GM13976 (cell line): Measurements from ENCODE around the gene TBX10.

Source experiments
- DNase-seq: peaks from one replicate; pipeline ENCODE4 v3.0.0; 2012; ENCODE audit warnings: low spot score
- in situ Hi-C: fragments of 300-500 bp; cut with MboI; formaldehyde crosslinking; loops from one replicate; pipeline ENCODE4 v1.12.0; 2022; ENCODE audit warnings: low sequenced_read_pairs, mixed read lengths, inconsistent platforms; ENCODE audit not compliant: unreplicated experiment
- TF ChIP-seq, protein P1 (sequence below): IDR thresholded peaks from 2 replicates; pipeline ENCODE4 v1.5.1; 2012; ENCODE audit warnings: borderline replicate concordance, mild to moderate bottlenecking; ENCODE audit not compliant: insufficient read depth; ENCODE audit errors: extremely low read depth, missing control alignments, control extremely low read depth

Gene TBX10

GRCh38 chr11:67644042-67644441, 4.5 kb upstream of the TBX10 start:
- in situ Hi-C loops: no loop called here
- TF ChIP-seq, protein P1, sequence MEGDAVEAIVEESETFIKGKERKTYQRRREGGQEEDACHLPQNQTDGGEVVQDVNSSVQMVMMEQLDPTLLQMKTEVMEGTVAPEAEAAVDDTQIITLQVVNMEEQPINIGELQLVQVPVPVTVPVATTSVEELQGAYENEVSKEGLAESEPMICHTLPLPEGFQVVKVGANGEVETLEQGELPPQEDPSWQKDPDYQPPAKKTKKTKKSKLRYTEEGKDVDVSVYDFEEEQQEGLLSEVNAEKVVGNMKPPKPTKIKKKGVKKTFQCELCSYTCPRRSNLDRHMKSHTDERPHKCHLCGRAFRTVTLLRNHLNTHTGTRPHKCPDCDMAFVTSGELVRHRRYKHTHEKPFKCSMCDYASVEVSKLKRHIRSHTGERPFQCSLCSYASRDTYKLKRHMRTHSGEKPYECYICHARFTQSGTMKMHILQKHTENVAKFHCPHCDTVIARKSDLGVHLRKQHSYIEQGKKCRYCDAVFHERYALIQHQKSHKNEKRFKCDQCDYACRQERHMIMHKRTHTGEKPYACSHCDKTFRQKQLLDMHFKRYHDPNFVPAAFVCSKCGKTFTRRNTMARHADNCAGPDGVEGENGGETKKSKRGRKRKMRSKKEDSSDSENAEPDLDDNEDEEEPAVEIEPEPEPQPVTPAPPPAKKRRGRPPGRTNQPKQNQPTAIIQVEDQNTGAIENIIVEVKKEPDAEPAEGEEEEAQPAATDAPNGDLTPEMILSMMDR: no peak
- no peak for DNase-seq

DNA sequence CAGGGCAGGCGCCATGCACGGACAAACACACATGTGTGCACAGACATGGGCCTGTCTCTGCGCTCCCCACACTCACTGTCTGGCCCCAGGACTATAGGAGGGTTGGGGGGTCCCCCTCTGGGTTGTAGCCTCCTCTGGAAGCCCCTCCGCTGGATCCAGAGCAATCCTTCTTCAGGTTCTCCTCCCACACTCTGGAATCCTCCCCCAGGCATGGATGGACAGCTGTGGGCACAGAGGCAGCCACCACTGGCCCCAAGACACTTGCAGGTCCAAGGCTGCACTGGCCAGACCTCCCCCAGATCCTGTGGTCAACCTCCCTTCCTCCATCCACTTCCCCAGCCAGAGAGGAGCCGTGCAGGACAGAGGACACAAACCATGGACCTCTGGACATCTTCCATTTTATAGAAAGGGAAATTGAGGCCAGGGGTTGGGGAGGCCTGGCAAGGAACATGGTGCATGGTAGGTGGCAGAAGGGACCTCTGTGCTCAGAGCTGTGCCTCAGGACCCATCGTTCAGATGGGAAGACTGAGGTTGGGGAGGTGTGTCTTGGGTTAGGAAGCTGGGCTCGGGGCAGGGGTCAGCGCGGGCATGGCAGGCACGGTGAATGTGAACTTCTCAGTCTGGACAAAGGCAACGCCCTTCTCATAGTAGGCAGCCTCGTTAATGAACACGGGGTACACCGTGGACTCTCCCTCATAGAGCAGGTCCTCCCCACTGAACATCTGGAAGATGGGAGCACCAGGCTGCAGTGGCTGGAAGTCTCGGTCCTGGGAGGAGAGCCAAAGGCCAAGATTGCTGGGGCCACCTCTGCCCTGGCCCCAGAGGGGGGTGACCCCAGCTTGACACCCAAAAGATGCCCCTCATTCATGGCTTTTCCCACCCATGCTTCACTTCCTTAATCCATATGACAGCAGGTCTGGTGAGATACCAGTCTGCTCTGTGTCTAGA, 2.9 kb upstream of the TBX10 start:
- TF ChIP-seq, protein P1: no peak
- DNase-seq: no peak
- in situ Hi-C loops: no loop called here

GRCh38 chr11:67641338-67642172, 2.0 kb upstream of the TBX10 start:
- in situ Hi-C loops: no loop called here
- DNase-seq: no peak
- TF ChIP-seq, protein P1: no peak

DNA sequence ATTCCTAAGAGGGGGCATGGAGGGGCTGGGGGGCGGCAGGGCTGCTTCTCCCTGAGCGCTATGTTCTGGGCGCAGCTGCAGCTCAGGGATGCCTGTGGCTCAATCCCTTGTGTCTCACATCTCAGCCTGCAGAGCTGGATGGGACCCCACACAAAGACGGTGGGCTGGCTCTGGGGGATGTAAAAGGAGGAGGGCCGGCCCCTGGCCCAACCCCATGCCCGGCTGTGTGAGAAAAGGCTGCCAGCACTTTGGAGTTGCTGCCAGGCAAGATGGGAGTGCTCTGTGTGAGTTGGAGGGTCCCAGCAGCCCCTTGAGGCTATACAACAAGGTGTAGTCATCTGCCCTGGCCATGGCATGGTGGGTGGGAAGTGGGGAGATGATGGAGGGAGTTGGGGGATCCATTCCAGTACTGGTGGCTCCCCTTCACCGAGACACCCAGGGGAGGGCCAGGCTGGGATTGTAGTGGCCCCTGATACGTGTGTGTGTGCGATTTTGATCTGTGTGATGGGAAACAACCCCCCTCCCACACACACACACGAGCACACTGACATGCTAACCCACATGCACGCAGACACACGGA, 1.3 kb upstream of the TBX10 start:
- in situ Hi-C loops: no loop called here
- DNase-seq: no peak
- TF ChIP-seq, protein P1: no peak

- in situ Hi-C loops: no loop called here
- TF ChIP-seq, protein P1: peak; percentile 81
- DNase-seq: peak; percentile 83
Measured at GRCh38 chr11:67640021-67640757, 626 bp upstream of the TBX10 start.
